Medulla oblongata (tissue), 1 donor: ENCODE results near the gene NCOA6.
"Not testable (repeated sequence)": the region's sequence is repeated elsewhere in the genome, so short reads cannot be mapped to it uniquely, and the experiment has no call there.

Experiments used
- DNase-seq: peaks from one replicate; pipeline ENCODE4 v3.0.0-alpha.2; 2015; ENCODE audit errors: extremely low spot score

NCOA6 gene

DNA sequence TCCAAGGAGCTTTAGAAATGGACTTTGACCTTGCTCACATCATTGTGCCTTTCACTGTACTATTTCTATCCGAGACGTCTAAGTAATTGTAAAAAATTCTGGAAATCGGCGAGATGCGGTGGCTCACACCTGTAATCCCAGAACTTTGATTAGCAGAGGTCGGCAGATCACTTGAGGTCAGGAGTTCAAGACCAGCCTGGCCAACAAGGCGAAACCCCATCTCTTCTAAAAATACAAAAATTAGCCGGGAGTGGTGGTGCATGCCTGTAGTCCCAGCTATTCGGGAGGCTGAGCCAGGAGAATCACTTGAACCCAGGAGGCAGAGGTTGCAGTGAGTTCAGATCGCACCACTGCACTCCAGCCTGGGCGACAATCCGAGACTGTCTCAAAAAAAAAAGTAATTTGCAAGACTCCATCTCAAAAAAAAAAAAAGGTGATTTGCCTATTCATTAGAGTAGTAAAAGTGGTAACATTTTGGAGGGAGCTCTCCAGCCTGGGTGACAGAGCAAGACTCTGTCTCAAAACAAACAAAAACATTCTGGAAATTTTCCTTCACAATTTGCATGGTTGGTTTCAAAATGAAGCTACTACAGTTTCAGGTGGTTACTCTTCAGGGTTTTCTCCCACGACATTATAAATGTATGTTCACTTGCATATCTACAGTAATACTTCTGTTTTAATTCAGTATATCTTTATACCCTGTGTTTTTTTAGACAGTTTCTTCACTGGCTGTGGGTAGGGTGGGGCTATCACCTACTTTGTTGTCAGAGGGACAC lies 106.0 kb downstream of the NCOA6 start:
- not testable (repeated sequence) for DNase-seq

DNA sequence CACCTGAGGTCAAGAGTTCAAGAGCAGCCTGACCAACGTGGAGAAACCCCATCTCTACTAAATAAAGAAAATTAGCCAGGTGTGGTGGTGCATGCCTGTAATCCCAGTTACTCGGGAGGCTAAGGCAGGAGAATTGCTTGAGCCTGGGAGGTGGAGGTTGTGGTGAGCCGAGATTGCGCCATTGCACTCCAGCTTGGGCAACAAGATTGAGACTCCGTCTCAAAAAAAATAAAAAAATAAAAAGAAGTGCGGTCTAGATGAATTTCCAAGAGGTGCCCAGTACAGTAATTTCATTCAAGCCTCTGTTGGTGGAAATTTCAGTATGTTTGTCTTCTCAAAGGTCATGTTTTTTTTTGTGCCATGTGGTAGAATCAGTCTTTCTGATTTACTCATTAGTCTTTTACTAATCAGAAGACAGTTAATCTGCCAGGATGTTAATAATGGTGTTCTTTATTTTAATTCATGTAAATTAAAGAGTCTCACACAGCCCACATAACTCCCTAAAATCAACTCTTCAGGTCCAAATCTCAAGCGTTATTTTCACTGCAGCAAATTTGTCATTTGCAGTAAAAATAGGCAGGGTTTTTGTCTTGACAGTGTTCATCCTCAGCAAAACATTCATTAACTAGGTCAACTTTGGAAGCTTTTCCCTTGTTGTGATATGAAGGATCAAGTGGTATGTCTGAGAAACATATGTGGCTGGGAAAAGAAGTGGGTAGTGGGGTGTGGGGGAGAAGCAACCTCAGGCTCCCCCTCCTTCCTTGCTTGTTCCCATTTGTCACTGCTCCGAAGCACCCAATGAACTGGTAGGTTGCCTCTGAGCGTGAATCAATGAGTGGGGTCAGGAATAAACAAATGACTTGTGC lies 108.0 kb downstream of the NCOA6 start:
- DNase-seq = no peak

DNA sequence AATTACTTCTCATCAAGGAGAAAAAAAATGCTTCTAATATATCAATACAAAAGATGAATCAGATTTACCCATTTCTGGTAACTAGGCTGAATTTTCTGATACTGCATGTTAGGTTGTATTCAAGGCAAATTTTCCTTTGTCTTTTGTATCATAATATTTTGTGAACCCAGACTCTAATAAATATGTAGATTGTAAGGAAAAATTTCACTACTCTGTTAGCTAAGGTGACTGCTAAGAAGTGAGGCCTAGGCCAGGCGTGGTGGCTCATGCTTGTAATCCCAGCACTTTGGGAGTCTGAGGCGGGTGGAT lies 108.6 kb downstream of the NCOA6 start:
- no peak for DNase-seq

DNA sequence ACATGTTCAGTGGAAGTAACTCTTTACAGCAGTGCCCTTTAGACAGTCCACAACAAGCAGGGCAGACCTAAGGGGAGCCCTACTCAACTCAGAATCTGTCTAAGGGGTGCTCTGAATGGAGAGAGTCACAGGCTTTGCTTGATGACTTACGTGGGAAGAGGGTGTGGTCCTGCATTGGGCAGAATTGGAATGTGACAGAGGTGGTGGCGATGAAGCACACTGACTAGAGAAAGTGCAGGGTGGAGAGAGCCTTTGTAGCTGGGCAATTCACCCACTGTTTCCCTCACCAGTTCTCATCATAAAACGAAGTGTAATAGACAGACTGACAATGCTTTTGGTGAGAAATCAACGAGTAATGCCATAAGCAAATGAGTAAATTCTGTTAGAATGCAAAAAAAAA lies 110.1 kb downstream of the NCOA6 start:
- no peak for DNase-seq

DNA sequence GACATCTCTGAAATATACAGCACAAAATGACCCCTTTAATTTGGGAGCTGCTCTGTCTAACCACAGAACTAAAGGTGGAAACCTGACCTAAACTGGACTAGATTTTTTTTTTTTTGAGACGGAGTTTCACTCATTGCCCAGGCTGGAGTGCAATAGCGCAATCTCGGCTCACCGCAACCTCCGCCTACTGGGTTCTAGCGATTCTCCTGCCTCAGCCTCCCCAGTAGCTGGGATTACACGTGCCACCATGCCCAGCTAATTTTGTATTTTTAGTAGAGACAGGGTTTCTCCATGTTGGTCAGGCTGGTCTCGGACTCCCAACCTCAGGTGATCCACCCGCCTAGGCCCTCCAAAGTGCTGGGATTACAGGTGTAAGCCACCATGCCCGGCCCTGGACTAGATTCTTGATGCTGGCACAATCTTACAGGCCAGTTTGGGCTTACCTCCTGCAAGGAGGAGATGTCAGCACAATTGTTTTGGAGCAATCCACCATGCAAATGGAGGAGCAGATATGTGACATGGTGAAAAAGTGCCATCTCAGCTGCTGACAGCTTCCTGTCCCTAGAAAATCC lies 111.4 kb downstream of the NCOA6 start:
- DNase-seq = not testable (repeated sequence)

DNA sequence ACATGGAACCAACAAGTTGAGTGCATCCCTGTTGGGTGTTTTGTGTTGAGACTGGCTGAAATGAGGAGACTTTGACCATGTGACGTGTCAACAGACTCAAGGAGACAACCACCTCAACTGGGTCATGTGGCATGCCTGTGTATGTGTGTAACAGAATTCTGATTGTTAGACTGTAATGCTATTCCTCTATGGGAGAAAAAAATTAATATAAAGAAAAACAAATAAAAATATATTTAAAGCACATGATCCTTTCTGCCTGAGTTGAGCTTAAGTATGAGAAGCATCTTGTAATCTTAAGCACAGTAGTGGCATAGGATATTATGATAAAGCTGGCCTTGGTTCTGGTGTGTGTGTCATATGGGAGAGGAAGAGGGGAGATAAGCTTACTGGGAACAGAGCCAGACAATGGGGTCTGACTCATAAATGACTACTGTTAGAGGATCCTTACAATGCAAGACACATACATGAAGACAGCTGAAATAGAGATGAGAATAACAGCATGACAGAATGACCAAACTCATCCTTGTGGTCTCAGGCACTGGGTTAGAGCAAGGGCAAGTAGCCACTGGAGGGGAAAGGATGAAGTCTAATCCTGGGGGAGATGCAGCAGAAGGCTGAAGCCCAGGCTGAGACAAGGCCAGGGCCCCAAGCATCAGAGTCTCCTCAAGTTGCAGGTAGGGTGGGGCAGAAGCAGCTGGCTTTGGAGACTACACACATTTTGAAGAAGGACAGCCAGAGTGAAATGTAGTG lies 112.1 kb downstream of the NCOA6 start:
- no peak for DNase-seq

DNA sequence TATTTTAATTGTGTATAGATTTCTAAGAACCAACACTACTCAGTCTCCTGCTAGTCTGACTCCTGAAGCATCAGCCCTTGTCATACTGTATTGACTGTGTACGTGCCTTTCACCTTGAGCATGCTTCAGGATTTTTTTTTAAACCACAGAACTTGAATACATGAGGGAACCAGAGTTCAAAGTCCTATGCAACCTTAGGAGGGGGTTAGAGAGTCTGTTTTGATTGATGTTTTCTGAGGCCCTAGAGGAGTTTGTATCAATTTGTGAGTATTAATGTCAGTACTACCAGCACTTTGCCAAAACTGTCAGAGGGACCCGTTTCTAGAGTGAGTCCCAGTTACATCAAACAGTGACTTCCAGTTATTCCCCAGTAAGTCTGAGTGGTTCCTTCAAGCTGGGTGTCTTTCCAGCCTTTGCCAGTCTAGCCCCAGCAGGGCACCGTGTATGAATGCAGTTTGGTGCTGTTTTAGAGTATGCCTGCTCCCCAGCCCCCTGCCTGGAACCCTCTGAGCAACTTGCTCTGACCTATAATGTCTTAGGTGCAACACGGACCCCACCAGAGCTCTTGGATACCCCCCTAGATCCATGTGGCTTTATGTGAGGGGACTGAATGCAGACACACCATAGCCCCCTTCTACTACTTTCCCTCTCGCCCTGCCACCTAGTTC lies 112.8 kb downstream of the NCOA6 start:
- DNase-seq = no peak

DNA sequence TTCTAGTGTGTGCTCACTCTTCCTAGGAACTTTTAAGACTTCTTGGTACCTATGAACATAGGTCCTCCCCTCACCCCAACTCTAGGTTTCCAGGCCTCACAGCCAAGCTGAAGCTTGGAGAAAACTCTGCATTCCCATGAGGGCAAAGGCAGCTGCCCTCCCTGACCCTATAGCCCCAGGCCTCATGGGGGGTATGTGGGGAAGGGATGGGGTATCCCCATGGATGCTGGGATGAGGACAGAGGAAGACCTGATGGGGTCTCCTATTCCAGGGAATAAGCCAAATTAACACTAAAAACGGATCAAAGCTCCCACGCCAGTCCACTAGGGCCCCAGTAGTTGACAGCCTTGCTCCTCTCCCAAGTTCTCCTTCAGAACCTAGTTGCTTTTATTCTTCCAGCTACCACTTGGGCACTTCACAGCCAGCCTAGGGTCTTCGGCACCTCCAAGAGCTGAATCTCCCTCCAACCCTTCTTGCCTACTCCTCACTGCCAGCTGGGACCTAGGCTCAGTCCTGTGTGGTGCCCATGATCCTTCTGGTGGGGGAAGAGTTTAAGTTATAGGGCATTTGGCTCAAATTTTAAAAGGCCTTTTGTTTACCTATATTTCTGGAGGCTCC lies 113.5 kb downstream of the NCOA6 start:
- no peak for DNase-seq

DNA sequence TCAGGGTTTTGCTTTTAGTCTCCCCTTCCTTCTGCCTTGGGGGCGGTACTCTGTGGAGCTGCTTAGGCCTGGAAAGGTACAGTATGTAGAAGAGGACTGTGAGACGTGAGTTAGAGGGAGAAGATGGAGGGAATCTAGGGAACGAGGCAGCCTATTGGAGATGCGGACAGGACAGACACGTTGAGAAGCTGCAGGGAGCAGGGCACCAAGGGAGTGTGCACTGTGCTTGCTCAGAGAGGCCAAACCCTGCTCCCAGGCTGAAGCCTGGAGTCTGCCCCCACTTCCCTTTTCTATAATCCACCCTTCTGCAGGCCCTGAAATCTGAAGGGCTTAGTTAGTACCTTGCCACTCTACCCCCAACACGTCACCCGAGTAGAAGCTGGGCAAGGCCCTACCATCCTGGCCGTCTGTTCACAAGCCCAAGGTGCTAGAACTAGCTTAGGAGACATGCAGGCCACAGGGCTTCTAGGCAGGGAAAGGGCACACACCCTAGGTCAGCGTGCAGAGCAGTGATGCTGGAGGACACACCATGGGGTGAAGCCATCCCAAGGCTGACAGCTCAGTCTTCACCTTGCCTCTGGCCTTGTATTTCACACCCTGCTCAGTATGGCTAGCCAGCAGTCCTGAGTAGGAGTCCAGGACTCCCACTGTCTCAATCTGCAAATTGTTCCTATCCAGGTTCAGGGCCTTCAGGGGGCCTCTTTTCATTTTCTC lies 114.4 kb downstream of the NCOA6 start:
- DNase-seq = no peak

DNA sequence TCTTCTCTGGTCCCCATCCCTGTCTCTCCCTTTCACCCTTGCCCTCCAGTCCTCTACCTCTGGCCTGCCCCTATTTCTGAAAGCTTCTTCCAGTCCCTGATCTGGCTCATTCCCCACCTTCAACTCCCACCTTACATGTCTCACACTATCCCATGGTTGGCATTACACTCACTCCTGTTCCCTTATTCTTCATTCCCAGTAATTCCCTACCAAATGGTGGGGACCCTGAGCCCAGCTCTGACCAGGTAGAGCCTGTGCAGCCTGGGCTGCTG lies 114.9 kb downstream of the NCOA6 start:
- DNase-seq = no peak

DNA sequence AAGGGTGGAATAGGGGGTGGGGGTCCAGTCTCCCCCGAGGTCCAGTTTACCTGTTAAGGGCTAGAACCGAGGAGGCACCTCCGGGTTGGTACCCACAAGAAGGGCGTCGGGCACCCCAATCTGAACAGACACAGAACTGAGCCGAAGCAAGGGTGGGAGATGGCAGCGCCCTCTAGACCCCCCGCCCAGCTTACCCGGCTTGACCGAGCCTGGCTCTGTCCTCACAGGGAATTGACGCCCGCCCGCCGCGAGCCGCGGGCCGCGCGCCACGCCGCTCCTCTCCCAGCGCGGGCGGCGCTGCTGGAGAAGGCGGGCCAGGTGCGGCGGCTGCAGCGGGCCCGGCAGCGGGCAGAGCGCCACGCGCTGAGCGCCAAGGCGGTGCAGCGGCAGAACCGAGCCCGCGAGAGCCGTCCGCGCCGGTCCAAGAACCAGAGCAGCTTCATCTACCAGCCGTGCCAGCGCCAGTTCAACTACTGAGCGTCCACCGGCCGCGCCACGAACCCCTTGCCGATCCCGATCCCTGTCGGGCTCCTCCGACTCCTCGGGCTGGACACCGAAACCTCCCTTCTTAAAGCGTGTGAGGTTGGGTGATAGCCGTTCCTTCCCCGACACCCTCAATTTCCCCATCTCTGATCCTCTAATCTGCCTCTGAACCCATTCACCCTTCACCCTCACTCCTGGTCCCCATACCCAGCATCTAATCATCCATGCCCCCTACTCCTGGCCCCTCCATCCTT lies 115.5 kb downstream of the NCOA6 start:
- peak; percentile 85 for DNase-seq

DNA sequence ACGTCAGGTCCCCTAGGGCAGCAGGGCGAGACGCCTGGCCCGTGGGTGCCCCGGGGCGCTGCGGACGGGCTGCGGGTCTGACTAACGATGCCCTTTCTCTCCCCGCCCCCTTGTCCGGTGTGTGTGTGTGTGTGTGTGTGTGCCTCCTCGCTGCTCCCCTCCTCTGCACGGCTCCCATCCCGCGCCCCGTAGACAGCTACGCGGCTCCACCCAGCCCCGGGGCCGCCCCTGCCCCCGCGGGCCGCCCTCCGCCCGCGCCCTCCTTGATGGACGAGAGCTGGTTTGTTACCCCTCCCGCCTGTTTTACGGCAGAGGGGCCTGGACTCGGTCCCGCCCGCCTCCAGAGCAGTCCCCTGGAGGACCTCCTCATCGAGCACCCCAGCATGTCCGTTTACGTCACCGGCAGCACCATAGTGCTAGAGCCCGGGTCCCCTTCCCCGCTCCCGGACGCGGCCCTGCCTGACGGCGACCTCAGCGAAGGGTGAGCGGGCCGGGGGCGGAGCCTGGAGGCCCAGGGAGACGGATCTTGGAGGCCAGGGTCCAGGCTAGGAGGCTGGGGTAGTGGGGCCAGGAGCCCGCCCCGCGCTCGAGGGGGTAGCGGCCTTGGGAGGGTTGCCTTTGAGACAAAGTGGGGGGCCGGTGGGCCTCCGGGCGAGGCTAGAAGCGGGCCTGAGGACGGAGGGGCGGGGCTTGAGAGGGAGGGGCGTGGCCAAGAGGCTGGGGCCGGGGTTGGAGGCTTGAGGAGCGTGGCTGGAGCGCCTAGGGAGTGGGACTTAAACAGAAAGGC lies 116.2 kb downstream of the NCOA6 start:
- peak; percentile 85 for DNase-seq

DNA sequence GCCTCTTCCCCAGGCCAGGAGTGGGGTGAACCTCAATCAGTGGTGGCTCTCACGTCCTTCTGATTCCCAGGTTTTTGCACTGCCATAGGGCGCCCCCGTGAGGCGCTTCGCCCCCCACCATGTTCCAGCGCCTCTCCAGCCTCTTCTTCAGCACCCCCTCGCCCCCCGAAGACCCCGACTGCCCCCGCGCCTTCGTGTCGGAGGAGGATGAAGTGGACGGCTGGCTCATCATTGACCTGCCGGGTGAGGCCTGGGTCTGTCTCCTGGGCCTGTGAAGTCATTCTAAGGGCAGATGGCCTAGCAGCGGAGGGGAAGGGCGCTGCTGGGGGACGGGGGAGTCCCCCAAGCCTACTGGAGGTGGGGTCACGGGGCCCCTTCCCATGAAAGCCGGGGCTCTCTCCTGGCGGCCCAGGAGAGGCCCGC lies 116.8 kb downstream of the NCOA6 start:
- peak; percentile 71 for DNase-seq

DNA sequence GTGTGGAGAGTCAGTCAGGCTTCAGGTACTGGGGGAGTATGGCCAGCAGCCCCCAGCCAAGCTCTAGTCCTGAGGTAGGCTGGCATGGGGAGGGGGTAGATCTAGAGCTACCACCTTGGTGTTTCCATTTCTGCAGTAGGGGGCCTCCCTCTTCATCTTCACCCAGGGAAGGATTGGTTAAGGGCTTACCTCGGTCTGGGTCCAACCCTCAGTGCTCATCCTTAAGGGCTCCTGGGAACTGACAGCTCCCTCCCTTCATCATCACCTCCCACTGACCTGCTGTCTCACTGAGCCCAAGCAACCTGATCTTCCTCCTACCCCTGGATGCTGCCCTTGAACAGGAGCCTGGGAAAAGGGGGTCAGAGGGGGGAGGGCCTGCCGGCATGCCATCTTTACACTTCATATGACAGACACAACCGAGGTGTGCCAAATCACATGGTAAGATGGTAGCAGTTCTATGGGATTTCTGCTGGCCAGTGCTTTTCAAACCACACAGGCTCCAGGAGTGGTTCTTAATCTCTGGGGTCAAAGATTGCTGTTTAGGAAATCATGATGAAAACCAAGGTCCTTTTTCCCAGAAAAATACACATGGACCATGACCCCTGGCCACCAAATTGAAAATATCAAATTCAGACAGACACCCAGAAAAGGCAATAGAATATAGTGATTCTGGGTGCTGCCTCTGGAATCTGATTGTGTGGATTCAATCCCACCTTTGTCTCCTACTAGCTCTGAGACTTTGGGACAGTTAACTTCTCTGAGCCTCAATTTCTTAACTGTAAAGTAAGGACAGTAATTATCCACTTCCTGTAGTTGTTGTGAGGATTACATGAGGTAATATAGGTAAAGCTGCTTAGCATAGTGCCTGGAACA lies 118.3 kb downstream of the NCOA6 start:
- DNase-seq = no peak

DNA sequence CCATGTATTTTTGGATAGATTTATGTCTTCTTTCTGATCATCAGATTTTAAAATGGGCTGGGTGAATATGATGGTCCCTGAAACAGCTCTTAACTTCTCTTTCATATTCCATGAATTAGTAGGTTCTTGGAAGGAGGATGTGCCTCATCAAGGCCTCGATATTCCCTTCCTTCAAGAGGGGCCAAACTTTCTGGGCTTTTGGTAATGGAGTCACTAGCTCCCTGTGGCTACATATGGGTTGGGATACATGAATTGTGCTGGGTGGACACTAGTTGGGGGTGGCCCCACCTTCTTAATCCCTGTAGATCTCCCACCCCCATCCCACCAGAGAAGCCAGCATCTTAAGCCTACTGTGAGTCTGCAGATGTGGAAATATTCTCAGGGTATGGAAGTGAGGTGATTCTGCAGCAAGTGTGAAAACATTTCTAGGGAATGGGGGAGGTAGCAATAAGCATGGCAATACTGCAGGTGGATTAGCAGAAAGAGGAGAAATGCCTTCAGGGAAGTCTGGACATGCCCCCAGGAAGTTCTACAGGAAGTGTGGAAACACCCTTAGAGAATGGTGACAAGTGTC lies 119.1 kb downstream of the NCOA6 start:
- no peak for DNase-seq

DNA sequence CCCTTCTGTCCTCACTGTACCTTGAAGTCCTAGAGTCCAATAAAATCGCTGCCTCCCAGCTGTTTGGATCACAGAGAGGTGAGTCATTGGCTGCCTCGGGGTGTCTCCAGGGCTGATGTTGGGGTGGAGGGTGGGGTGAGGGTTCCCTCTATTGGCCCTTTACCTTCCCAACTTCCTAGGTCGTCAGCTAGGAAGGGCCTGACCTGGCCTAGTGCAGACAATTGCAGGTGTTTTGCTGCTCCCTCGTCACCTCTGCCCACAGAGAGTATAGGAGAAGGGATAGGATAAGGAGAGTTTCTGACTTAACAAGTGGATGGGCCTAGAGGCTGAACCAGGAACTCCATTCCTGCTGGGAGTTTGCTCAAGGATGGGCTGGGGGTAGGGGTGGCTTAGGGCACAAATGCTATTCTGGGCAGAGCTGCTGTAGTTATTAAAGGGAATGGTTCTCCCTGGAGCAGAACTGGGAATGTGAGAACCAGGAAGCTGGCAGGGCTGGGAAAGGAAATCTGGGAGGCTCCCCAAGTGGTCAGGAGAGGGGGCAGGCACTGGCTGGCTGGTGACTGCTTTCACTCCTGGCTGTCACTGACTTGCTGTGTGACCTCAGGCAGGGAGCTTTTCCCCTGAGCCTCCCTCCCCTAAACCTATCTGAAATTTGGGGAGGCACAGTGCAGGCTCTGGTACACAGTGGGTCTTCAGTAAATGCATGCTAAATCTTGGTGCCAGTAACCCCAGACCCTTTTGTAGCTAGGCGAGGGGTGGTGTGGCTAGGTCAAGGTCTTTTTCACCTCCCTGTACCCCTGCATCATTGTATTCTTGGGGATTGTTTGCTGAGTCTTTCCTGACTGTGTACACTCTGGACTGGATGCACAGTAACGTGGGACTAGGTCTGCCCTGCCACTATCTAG lies 119.8 kb downstream of the NCOA6 start:
- peak; percentile 67 for DNase-seq

DNA sequence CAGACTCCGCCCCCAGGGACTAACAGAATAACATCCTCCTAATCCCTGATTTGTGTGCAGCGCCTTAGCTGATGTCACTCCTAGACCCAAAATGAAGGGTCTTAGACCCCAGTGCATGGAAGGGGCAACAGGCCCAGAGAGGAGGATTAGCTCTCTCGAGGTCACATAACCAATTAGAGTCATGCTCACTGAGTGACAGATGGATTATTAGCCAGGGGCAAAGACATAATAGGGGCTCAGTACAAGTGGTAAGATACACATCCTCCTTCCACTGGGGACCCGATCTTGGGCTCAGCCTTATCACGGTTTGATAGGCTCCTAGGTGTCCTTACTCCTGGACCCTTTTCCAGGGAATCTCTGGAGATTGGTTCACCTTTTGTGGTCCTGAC lies 120.4 kb downstream of the NCOA6 start:
- no peak for DNase-seq
